GM10847 (cell line): ENCODE data around the gene MARCHF9.

Experiments
- POLR2A ChIP-seq: IDR thresholded peaks from 2 replicates; pipeline ENCODE4 v1.6.1; 2011; ENCODE audit not compliant: insufficient read length; ENCODE audit errors: extremely low read depth

Gene MARCHF9

GRCh38 chr12:57722716-57723629, 31.9 kb upstream of the MARCHF9 start:
- no peak for TF ChIP-seq POLR2A

- no peak for TF ChIP-seq POLR2A
Observed at GRCh38 chr12:57723630-57723962, 31.3 kb upstream of the MARCHF9 start.

- no peak for TF ChIP-seq POLR2A
Observed at GRCh38 chr12:57724003-57724935, 30.6 kb upstream of the MARCHF9 start.

DNA sequence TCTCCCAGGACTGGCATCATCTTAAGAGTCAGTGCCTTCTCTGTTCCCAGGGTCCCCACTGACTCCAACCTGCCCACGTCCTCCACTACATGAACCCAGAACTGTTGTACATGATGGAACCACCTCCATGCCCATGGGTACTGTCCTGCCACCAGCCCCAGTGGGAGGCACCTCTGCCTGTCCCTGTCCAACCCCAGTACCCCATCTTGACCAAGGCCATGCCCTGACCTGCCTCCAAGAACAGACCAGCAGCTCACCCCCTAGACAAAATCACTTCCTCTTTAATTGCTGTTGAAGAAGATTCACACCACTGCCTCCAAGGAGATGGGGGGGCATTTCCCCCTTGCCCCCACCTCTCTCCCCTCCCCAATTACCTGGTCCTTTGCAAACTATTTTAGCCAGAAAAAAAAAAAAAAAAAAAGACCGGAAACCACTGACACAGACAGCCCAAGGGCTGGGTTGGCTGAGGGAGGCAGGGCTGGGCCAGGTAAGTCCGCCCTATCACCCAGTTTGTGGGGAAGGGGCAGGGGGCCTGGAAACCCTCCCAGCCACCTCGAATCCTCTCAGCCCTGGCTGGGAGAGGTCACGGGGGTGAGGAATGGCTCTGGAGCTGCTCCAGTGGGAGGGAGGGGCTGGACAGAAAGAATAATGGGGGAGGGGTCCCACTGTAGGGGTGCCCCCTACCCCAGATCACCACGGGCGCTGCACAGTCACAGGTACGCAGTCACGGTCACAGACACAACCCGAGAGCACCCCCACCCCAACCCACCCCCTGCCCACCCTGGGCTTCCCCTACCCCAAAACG, 29.8 kb upstream of the MARCHF9 start:
- no peak for TF ChIP-seq POLR2A

DNA sequence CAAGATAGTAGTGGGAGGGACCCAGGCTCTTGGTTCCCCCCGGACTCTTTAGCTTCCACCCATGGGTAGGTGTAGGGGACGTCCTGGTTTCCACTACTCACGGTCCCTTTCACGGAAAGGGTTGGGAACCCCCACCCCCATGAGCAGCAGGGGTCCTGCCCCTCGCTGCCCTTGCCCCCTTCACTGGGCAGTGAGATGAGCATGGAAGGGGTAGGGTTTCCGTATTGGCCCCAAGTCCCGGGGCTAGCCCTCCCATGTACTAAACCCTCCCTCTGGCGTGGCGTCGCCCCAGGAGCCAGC, 29.1 kb upstream of the MARCHF9 start:
- TF ChIP-seq POLR2A = no peak

DNA sequence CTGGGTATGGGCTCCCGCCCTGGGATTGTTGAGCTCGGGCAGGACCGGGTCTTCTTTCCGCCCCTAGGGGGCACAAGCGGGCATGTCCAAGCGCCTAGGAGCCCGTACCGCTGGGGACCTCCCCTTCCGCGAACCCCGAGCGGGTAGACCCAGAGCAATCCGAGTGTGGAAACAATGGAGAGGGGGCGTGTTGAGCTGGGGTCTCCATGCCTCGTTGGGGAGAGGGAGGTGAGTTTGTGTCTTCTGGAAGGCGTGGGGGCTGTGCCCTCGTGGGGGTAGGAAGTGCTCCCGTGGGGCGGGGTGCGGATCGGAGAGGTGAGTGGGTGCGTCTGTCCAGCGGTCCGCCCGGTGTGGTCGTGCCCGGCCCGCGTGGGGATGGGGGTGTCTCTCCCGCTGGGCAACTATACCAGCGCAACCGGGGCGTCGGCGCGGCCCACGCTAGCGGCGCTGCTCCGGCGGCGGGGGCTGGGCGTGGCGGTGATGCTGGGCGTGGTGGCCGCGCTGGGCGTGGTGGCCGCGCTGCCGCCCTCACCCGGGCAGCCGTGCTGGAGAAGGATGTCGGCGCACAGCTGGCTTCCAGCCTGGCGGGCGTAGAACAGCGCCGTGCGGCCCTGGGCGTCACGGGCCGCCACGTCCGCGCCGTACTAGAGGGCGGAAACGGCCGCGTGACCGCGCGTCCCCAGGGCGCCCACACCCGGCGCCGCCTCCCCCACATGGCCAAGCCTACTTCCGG, 28.6 kb upstream of the MARCHF9 start:
- TF ChIP-seq POLR2A = no peak

DNA sequence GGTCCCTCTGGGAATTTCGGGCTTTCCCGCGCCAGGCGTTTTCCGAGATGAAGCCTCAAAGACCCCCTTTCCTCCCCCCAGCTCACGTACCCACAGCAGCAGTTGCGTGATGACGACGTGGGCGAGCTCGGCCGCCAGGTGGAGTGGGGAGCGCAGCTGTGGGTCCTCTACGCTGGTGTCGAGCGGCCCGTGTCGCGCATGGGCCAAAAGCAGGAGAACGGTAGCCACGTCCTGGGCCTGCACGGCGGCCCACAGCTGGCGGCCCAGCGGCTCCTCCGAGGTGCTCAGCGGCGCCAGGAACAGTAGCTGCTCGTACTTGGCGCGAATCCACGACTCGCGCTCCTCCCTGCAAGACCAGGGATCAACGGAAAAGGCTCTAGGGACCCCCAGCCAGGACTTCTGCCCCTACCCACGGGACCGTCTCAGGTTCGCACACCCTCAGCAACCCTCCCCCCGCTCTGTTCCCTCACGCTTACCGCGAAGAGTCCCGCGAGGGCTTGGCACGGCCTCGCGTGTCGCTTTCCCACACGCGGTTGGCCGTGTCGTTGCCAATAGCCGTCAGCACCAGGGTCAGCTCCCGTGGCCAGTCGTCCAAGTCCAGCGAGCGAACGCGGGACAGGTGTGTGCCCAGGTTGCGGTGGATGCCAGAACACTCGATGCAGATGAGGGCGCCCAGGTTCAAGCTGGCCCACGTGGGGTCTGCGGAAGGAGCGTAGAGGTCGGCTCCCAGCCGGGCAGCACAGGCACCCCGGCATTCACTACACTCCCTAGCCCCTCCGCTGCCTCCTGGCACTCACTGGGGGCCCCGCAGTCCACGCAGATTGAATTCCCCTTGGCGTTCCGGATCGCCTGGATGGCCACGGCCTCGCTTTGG, 27.8 kb upstream of the MARCHF9 start:
- TF ChIP-seq POLR2A = no peak

DNA sequence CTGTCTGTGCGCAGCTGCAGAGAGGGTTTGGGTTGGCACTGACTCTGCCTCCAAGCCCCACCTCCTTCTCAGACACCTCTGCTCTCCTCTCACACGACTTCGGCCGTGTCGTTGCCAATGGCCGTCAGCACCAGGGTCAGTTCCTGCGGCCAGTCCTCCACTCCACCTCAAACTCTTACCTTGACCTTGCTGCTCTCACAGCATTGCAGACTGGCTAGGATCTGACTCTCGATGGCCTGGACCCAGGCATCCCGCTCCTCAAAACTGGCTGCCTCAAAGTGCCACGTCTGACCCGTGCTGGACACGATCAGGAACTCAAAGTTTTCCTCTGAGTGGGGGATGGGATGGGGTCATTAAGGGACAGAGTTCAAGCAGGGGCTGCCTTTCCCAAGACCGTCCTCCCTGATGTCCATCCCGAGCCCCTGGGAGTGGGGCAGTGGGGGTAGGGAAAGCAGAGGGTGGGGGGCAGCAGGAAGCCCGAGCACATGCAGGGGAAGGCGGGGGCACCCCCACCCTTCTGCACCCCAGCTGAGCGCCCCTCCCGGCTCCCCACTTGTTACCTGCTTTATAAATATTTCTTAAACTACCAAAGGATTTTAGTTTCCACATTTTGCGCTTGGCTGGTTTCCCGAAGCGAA, 27.0 kb upstream of the MARCHF9 start:
- TF ChIP-seq POLR2A = no peak

GRCh38 chr12:57729321-57729844, 25.5 kb upstream of the MARCHF9 start:
- TF ChIP-seq POLR2A = no peak

GRCh38 chr12:57730336-57731067, 24.4 kb upstream of the MARCHF9 start:
- no peak for TF ChIP-seq POLR2A

GRCh38 chr12:57731411-57732080, 23.4 kb upstream of the MARCHF9 start:
- no peak for TF ChIP-seq POLR2A

DNA sequence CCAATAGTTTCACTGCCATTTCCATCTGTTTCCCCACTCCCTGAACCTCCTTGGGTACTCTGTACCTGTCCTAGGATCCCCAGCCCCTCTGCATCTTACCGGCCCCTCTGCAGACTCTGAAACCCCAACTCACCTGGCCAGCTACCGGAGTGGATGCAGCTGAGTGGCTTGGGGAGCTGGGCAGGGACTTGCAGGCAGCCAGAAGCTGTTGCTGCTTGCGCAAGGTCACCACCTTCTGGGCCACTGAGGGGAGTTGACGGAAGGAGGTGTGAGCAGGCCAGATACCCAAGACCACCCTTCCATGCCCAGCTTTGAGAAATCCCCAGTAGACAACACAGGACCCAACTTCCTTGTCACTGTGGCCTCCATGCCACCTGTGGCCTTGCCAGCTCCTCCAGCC, 22.6 kb upstream of the MARCHF9 start:
- no peak for TF ChIP-seq POLR2A
